Prostate gland (tissue), 2 donors: Measurements from ENCODE around the gene ECE2.

Experiments used
- POLR2A ChIP-seq: fragments of 450-650 bp; IDR thresholded peaks from one replicate; pipeline ENCODE4 v1.6.1; 2016; ENCODE audit warnings: antibody characterized with exemption, mild to moderate bottlenecking
- POLR2AphosphoS5 ChIP-seq: sonication (generic); formaldehyde crosslinking; IDR thresholded peaks from one replicate; pipeline ENCODE4 v1.6.1; 2017; ENCODE audit warnings: antibody characterized with exemption
- TF ChIP-seq, protein P1 (sequence below), 4 experiments: fragments of 200-600 bp in 2 of 4; fragments of 450-650 bp in 2 of 4; sonication (generic) in 2 of 4; IDR thresholded peaks; 1 replicate in 3 of 4; 2 replicates in 1 of 4; pipeline ENCODE4 v1.5.1; 2016 to 2019; ENCODE audit warnings: antibody characterized with exemption in 4 of 4, mild to moderate bottlenecking in 2 of 4, moderate library complexity in 2 of 4

DNA sequence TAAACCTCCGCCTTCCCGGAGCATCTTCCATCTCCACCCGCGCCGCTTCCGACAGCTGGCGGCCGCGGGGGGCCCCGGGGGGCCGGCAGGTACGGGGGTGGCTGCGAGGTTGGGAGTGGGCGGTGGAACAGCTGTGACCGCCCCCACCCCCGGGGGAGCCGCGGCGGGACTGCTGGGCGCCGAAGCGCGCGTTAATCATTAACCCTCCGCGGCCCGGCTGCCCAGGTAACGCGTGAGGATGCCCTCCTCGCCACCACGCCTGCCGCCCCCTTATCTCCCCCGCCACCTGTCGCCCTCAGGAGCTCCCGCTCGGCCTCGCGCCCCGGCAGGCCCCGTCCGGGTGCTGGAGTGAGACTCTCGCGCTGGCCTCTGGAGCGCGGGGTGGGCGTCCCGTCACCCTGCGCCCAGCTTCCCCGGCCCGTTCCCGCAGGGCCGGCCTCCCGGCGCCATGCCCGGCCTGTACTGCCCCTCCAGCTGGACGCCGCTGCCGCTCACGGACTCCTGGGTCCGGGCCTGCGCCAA is 45.7 kb upstream of the ECE2 start:
- TF ChIP-seq POLR2A: no peak
- TF ChIP-seq, protein P1, sequence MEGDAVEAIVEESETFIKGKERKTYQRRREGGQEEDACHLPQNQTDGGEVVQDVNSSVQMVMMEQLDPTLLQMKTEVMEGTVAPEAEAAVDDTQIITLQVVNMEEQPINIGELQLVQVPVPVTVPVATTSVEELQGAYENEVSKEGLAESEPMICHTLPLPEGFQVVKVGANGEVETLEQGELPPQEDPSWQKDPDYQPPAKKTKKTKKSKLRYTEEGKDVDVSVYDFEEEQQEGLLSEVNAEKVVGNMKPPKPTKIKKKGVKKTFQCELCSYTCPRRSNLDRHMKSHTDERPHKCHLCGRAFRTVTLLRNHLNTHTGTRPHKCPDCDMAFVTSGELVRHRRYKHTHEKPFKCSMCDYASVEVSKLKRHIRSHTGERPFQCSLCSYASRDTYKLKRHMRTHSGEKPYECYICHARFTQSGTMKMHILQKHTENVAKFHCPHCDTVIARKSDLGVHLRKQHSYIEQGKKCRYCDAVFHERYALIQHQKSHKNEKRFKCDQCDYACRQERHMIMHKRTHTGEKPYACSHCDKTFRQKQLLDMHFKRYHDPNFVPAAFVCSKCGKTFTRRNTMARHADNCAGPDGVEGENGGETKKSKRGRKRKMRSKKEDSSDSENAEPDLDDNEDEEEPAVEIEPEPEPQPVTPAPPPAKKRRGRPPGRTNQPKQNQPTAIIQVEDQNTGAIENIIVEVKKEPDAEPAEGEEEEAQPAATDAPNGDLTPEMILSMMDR (IDR thresholded peaks at IDR 0.05): no peak
- no peak for TF ChIP-seq POLR2AphosphoS5
